Measurements from ENCODE around the gene HHAT.

Gene HHAT

DNA sequence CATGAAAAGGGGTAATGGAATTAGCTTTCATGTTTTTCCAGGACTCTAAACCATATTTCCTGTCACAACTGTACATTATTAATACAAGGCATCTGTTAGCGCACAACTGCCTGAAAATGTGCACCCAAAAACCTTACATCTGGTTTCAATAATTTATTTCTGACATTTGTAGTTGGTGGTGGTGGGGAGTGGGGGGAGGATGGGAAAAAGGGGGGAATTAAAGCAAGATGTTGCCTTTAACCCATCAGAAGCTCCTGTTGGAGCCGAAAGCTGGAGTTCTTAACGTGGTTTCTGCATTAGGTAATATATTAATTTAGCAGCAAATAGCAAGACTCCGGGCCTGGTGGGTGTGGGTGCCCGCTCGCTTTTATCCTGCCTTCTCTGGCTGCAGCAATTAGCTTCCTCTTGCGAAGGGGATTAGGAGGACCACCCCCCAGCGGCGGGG lies 36.9 kb upstream of the HHAT start:
- TF ChIP-seq CTCF (IDR thresholded peaks at IDR 0.05; ENCODE audit: low read depth, low read length) (no peak), POLR2A (IDR thresholded peaks at IDR 0.05; ENCODE audit: extremely low read depth, insufficient read length) (no peak), MYC (IDR thresholded peaks at IDR 0.05; ENCODE audit: low read depth, low read length) (no peak)
- TF ChIP-seq, protein P1, sequence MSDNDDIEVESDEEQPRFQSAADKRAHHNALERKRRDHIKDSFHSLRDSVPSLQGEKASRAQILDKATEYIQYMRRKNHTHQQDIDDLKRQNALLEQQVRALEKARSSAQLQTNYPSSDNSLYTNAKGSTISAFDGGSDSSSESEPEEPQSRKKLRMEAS (IDR thresholded peaks at IDR 0.05; ENCODE audit: low read depth, low read length), result no peak
- DNase-seq (ENCODE audit: low read depth), result no peak
- no peak overlapping the region for H3K4me3 ChIP-seq (ENCODE audit: low read depth, low read length)

GRCh38 chr1:210292231-210292871 lies 36.4 kb upstream of the HHAT start:
- no peak for TF ChIP-seq CTCF (IDR thresholded peaks at IDR 0.05; ENCODE audit: low read depth, low read length)
- no peak for TF ChIP-seq POLR2A (IDR thresholded peaks at IDR 0.05; ENCODE audit: extremely low read depth, insufficient read length)
- TF ChIP-seq MYC (IDR thresholded peaks at IDR 0.05; ENCODE audit: low read depth, low read length), result no peak
- TF ChIP-seq, protein P1 (IDR thresholded peaks at IDR 0.05; ENCODE audit: low read depth, low read length), result no peak
- H3K4me3 ChIP-seq (ENCODE audit: low read depth, low read length), result no peak overlapping the region
- DNase-seq (ENCODE audit: low read depth), result no peak

DNA sequence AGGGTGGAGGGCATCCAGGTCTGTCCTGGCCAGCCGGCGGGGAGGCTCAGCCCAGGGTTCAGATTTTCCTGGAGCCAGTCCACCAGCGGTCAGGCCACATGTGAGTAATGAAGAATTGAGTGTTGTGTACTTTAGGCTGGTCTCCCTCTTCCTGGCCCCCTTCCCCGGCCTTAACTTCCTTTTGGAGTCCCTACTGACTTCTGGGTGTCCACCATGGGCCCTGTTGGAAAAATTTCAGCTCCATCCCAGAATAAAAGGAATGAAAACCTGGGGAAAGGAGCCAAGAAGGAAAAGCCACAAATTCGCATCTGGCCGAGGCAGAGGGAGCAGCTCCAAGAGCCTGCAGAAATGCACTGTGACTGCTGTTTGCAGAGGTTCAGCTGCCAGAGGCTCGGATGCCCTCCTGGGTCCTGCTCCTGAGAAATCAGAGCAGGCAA lies 35.5 kb upstream of the HHAT start:
- DNase-seq (ENCODE audit: low read depth), result no peak
- H3K4me3 ChIP-seq (ENCODE audit: low read depth, low read length), result no peak overlapping the region
- TF ChIP-seq MYC (IDR thresholded peaks at IDR 0.05; ENCODE audit: low read depth, low read length), result no peak
- TF ChIP-seq CTCF (IDR thresholded peaks at IDR 0.05; ENCODE audit: low read depth, low read length), result no peak
- no peak for TF ChIP-seq POLR2A (IDR thresholded peaks at IDR 0.05; ENCODE audit: extremely low read depth, insufficient read length)
- TF ChIP-seq, protein P1 (IDR thresholded peaks at IDR 0.05; ENCODE audit: low read depth, low read length), result no peak

- H3K4me3 ChIP-seq (ENCODE audit: low read depth, low read length), result no peak overlapping the region
- no peak for TF ChIP-seq CTCF (IDR thresholded peaks at IDR 0.05; ENCODE audit: low read depth, low read length)
- no peak for TF ChIP-seq MYC (IDR thresholded peaks at IDR 0.05; ENCODE audit: low read depth, low read length)
- TF ChIP-seq, protein P1 (IDR thresholded peaks at IDR 0.05; ENCODE audit: low read depth, low read length), result no peak
- no peak for TF ChIP-seq POLR2A (IDR thresholded peaks at IDR 0.05; ENCODE audit: extremely low read depth, insufficient read length)
- no peak for DNase-seq (ENCODE audit: low read depth)
Observed at GRCh38 chr1:210294999-210295745, 33.5 kb upstream of the HHAT start.

DNA sequence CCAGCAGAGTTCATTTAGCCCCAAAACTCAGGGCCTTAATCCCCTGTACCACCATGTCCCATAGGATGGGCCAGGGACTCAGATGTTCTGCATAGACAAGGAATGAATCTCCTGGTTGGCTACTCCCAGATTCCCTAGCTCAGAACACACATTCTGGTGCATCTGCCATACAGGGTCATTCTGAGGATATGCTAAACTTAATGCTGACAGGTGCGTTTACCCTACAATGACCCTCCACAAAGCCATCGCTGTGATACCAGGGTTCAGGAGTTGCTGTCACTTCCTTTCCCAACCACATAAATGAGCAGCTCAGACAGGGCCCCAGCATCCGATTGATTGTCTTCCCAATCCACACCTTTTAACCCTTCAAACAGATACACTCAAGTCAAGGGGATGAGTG lies 32.0 kb upstream of the HHAT start:
- no peak for DNase-seq (ENCODE audit: low read depth)
- TF ChIP-seq CTCF (IDR thresholded peaks at IDR 0.05; ENCODE audit: low read depth, low read length) (no peak), MYC (IDR thresholded peaks at IDR 0.05; ENCODE audit: low read depth, low read length) (no peak), POLR2A (IDR thresholded peaks at IDR 0.05; ENCODE audit: extremely low read depth, insufficient read length) (no peak)
- TF ChIP-seq, protein P1 (IDR thresholded peaks at IDR 0.05; ENCODE audit: low read depth, low read length), result no peak

More for the DNA sequence above, 32.0 kb upstream of the HHAT start:
- no peak overlapping the region for H3K4me3 ChIP-seq (ENCODE audit: low read depth, low read length)
